Lower lobe of right lung (tissue), 2 donors: Measurements from ENCODE around the gene OBSCN. TPM values are rescaled to one million over a fixed set of nuclear protein-coding genes. Genes with fewer than 3 reads are reported as not detected.

Source experiments
- ATAC-seq, 2 donors: fragments of 200-7000 bp; cut with Tn5 transposase; one replicate each; pipeline ENCODE4 v1.9.1; 2020 to 2022; ENCODE audit warnings: mild to moderate bottlenecking in 2 of 2, moderate library complexity in 2 of 2
- DNase-seq: peaks from one replicate; pipeline ENCODE4 v3.0.0-alpha.2; 2020
- H3K27ac ChIP-seq: fragments of 200-600 bp; one replicate; pipeline ENCODE4 v1.8.0; 2022
- H3K27me3 ChIP-seq: fragments of 200-600 bp; one replicate; pipeline ENCODE4 v1.8.0; 2022; ENCODE audit warnings: low read depth
- H3K36me3 ChIP-seq: fragments of 200-600 bp; one replicate; pipeline ENCODE4 v1.8.0; 2022; ENCODE audit warnings: mild to moderate bottlenecking
- H3K4me1 ChIP-seq: fragments of 200-600 bp; one replicate; pipeline ENCODE4 v1.8.0; 2022
- H3K4me3 ChIP-seq: fragments of 200-600 bp; one replicate; pipeline ENCODE4 v1.8.0; 2022; ENCODE audit warnings: mild to moderate bottlenecking
- H3K9me3 ChIP-seq: fragments of 200-600 bp; one replicate; pipeline ENCODE4 v1.8.0; 2022
- intact Hi-C: fragments of 100-400 bp; cut with DNase I; formaldehyde crosslinking; loops from one replicate; pipeline ENCODE4 v1.11.0; 2022
- total RNA-seq: library from RNA; stranded (reverse); fragmentation: NEBNext Ultra II Directional; extraction: Animal tissue kit (Norgen Biotek cat#: 25700); gene quantifications from one replicate; pipeline ENCODE4 v1.2.1, GENCODE V29; 2021
- TF ChIP-seq, protein P1 (sequence below): fragments of 200-600 bp; IDR thresholded peaks from one replicate; pipeline ENCODE4 v1.8.0; 2022; ENCODE audit warnings: antibody characterized with exemption, mild to moderate bottlenecking
- donor health status: DM: no; HTN: yes; CAD: no; lungs with severe emphysema.

Gene OBSCN
- total RNA-seq, 1 donor from 2014 or later, result 35.6 TPM

GRCh38 chr1:228368801-228369607 is 161.2 kb downstream of the OBSCN start:
- Histone ChIP-seq H3K9me3 (no peaks in the 10 kb centered on the region), H3K27me3 (no peaks in the 10 kb centered on the region), H3K27ac (no peak overlapping the region), H3K4me3 (no peak overlapping the region), H3K4me1 (no peaks in the 10 kb centered on the region), H3K36me3 (no peaks in the 10 kb centered on the region)
- ATAC-seq, result no peak
- intact Hi-C loops, result no loop called here
- TF ChIP-seq, protein P1, sequence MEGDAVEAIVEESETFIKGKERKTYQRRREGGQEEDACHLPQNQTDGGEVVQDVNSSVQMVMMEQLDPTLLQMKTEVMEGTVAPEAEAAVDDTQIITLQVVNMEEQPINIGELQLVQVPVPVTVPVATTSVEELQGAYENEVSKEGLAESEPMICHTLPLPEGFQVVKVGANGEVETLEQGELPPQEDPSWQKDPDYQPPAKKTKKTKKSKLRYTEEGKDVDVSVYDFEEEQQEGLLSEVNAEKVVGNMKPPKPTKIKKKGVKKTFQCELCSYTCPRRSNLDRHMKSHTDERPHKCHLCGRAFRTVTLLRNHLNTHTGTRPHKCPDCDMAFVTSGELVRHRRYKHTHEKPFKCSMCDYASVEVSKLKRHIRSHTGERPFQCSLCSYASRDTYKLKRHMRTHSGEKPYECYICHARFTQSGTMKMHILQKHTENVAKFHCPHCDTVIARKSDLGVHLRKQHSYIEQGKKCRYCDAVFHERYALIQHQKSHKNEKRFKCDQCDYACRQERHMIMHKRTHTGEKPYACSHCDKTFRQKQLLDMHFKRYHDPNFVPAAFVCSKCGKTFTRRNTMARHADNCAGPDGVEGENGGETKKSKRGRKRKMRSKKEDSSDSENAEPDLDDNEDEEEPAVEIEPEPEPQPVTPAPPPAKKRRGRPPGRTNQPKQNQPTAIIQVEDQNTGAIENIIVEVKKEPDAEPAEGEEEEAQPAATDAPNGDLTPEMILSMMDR, result no peak
- peak; percentile 41 for DNase-seq

DNA sequence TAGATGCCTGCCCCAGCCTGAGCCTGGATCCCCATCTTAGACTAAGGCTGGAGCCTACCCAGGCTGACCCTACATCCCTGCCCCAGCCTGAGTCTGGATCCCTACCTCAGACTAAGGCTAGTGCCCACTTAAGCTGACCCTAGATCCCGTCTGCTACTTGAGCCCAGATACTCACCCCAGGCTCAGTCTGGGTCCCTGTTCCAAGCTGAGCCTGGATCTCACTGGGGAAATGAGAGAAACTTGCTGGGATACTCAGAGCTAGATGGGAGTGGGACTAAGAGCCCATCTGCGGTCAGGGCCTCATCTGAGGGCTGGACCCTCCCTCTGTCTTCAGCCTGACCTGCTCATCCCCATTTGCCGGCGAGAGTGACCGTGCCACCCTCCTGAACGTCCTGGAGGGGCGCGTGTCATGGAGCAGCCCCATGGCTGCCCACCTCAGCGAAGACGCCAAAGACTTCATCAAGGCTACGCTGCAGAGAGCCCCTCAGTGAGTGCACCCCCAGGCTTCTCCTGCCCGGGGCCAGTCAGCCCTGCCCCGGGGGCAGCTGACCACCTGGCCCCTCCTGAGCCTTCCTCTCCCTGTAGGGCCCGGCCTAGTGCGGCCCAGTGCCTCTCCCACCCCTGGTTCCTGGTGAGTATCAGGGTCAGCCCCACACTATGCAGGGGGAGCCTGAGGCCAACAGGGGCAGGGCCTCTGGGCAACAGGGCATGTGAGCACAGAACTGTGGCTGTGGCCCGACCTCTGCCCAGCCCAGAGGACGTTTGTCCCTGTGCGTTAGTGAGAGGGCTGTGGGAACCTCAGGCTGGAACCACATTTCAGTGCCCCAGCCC is 162.0 kb downstream of the OBSCN start:
- Histone ChIP-seq H3K27me3 (no peaks in the 10 kb centered on the region), H3K4me1 (no peaks in the 10 kb centered on the region), H3K4me3 (no peak overlapping the region), H3K27ac (no peak overlapping the region), H3K36me3 (no peaks in the 10 kb centered on the region), H3K9me3 (no peaks in the 10 kb centered on the region)
- TF ChIP-seq, protein P1, result no peak
- DNase-seq (peak; percentile 40), ATAC-seq (no peak)
- intact Hi-C loops, result no loop called here

DNA sequence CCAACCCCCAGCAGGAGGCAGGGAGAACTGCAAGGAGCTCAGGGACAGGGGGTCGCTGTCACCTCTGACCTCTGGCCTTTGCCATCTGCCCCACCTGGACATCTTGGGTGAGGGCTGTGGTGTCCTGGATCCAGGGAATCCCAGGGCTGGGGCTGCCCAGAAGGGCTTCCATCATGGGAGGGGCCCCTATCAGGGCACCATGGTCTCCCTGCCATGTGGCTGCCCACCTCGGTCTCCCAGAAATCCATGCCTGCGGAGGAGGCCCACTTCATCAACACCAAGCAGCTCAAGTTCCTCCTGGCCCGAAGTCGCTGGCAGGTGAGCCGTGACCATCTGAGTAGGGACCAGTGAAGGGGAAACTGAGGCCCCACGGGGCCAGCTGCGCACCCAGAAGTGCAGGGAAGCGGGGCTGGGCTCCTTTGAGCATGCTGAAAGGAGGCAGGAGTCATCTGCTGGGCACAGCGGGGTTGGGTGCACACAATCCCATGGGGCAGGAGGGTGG is 162.6 kb downstream of the OBSCN start:
- Histone ChIP-seq H3K4me1 (no peaks in the 10 kb centered on the region), H3K36me3 (no peaks in the 10 kb centered on the region), H3K9me3 (no peaks in the 10 kb centered on the region), H3K27me3 (no peaks in the 10 kb centered on the region), H3K4me3 (no peak overlapping the region), H3K27ac (no peak overlapping the region)
- no peak for ATAC-seq
- peak; percentile 39 for DNase-seq
- intact Hi-C loops, result no loop called here
- TF ChIP-seq, protein P1, result no peak

- no peaks in the 10 kb centered on the region for H3K36me3 ChIP-seq
- no peaks in the 10 kb centered on the region for H3K27me3 ChIP-seq
- no peaks in the 10 kb centered on the region for H3K9me3 ChIP-seq
- no peak for ATAC-seq
- H3K27ac ChIP-seq, result no peak overlapping the region
- peak; percentile 46 for DNase-seq
- H3K4me1 ChIP-seq, result no peaks in the 10 kb centered on the region
- TF ChIP-seq, protein P1, result no peak
- no peak overlapping the region for H3K4me3 ChIP-seq
- intact Hi-C loops, result no loop called here
Measured at GRCh38 chr1:228370941-228371740, 163.3 kb downstream of the OBSCN start.

- Histone ChIP-seq H3K27ac (no peak overlapping the region), H3K9me3 (no peaks in the 10 kb centered on the region), H3K4me1 (no peaks in the 10 kb centered on the region), H3K4me3 (no peak overlapping the region), H3K27me3 (no peaks in the 10 kb centered on the region), H3K36me3 (no peaks in the 10 kb centered on the region)
- ATAC-seq (no peak), DNase-seq (peak; percentile 28)
- TF ChIP-seq, protein P1, result no peak
- intact Hi-C loops, result no loop called here
Measured at GRCh38 chr1:228371741-228372182, 163.9 kb downstream of the OBSCN start.
